Neuron (in vitro differentiated cells): ENCODE measurements around the gene RGS10.
"Not testable (repeated sequence)": the region's sequence is repeated elsewhere in the genome, so short reads cannot be mapped to it uniquely, and the experiment has no call there.

Experiments
- H2AFZ ChIP-seq: one replicate; pipeline ENCODE4 v1.6.1; 2013; ENCODE audit warnings: low read depth, mild to moderate bottlenecking, inconsistent platforms, low read length, moderate library complexity
- H3K27me3 ChIP-seq: one replicate; pipeline ENCODE4 v1.6.1; 2013; ENCODE audit warnings: low read length; ENCODE audit not compliant: insufficient read depth
- H3K36me3 ChIP-seq: one replicate; pipeline ENCODE4 v1.6.1; 2013; ENCODE audit warnings: low read length; ENCODE audit not compliant: insufficient read depth
- H3K4me1 ChIP-seq: one replicate; pipeline ENCODE4 v1.6.1; 2013; ENCODE audit warnings: low read length; ENCODE audit not compliant: insufficient read depth
- H3K4me3 ChIP-seq: 2 replicates; pipeline ENCODE4 v1.5.1; 2013; ENCODE audit warnings: mild to moderate bottlenecking, low read length, moderate library complexity
- H3K9me3 ChIP-seq: one replicate; pipeline ENCODE4 v1.6.1; 2013; ENCODE audit warnings: low read length

Gene RGS10

GRCh38 chr10:119478111-119478802 lies 64.3 kb downstream of the RGS10 start:
- no peaks in the 10 kb centered on the region for H3K36me3 ChIP-seq
- H3K4me1 ChIP-seq = peaks cover 4% of the 10 kb centered on the region
- peaks cover 10% of the 10 kb centered on the region for H3K27me3 ChIP-seq
- H3K4me3 ChIP-seq = no peak overlapping the region
- H2AFZ ChIP-seq = no peak overlapping the region
- no peaks in the 10 kb centered on the region for H3K9me3 ChIP-seq

DNA sequence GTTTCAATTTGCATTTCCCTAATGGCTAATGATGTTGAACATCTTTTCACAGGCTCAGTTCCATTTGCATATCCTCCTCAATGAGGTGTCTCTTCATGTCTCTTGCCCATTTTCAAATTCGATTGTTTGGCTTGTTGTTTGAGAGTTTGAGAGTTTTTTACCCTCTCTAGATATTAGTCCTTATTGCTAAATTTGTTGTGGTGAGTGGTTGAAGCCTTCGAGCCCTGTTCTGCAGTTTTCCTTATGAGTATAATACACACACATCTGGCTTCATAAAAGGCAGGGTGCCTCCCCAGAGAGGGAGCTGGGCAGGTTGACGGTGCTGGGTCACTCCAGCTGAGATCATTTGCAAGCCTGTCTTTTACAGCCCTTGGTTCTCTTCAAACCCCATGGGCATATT lies 65.1 kb downstream of the RGS10 start:
- no peaks in the 10 kb centered on the region for H3K9me3 ChIP-seq
- peaks cover 4% of the 10 kb centered on the region for H3K4me1 ChIP-seq
- no peak overlapping the region for H3K4me3 ChIP-seq
- peaks cover 10% of the 10 kb centered on the region for H3K27me3 ChIP-seq
- H2AFZ ChIP-seq = no peak overlapping the region
- H3K36me3 ChIP-seq = no peaks in the 10 kb centered on the region

GRCh38 chr10:119474606-119475005 lies 67.9 kb downstream of the RGS10 start:
- Histone ChIP-seq H3K4me3 (no peak overlapping the region), H3K9me3 (no peaks in the 10 kb centered on the region), H2AFZ (no peak overlapping the region), H3K36me3 (no peaks in the 10 kb centered on the region), H3K4me1 (peaks cover 4% of the 10 kb centered on the region), H3K27me3 (peaks cover 10% of the 10 kb centered on the region)

DNA sequence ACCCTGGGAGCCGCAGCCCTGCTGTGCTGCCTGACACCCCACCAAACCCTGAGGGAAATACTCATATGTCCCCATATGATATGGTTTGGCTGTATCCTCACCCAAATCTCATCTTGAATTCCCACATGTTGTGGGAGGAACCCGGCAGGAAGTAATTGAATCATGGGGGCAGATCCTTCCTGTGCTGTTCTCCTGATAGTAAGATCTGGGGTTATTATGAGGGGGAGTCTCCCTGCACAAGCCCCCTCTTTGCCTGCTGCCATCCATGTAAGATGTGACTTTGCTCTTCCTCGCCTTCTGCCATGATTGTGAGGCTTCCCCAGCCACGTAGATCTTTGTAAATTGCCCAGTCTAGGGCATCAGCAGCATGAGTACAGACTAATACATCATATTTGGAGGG lies 68.7 kb downstream of the RGS10 start:
- peaks cover 7% of the 10 kb centered on the region for H3K27me3 ChIP-seq
- no peak overlapping the region for H2AFZ ChIP-seq
- peaks cover 4% of the 10 kb centered on the region for H3K4me1 ChIP-seq
- no peak overlapping the region for H3K4me3 ChIP-seq
- H3K36me3 ChIP-seq = no peaks in the 10 kb centered on the region
- no peaks in the 10 kb centered on the region for H3K9me3 ChIP-seq

DNA sequence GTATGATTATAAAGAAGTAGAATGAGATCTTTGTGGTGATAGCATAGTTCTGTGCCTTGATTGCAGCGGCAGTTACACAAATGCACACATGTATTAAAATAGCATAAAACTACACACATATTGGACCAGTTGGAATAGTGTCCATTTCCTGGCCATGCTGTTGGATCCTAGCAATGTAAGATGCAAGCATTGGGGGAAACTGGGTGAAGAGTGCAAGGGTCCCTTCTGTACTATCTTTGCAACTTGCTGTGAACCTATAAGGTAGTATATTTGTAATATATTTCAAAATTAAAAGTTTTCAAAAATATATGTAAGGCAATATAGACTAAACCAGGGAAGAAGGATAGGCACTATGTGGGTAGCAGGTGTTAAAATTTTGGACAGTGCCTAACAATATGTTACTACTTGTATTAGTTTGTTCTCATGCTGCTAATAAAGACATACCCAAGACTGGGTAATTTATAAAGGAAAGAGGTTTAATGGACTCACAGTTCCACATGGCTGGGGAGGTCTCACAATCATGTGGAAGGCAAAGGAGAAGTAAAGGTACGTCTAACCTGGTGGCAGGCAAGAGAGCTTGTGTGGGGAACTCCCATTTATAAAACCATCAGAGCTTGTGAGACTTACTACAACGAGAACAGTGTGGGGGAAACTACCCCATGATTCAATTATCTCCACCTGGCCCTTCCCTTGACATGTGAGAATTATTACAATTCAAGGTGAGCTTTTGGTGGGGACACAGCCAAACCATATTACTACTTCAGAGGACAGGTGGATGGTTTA lies 71.4 kb downstream of the RGS10 start:
- Histone ChIP-seq H2AFZ (no peak overlapping the region), H3K4me1 (no peaks in the 10 kb centered on the region), H3K4me3 (no peak overlapping the region), H3K27me3 (peaks cover 8% of the 10 kb centered on the region), H3K9me3 (no peaks in the 10 kb centered on the region), H3K36me3 (no peaks in the 10 kb centered on the region)

DNA sequence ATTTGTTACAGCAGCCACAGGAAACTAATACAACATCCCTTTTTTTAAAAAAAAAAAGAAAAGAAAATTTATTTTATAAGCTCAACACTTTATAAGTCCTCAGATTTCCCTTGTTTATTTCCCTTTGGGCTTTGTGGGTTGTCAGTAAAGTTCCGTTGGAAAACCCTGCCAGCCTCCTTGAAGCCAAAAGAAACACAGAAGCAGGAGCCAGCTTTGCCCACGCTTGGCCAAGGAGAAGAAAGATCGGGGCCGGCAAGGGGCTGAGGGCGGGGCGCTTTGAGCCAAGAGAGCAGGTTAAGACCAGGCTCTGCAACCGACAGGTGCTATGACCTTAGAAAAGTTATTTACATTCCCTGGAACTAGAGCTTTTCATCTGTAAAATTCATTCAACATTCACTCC lies 72.7 kb downstream of the RGS10 start:
- Histone ChIP-seq H2AFZ (no peak overlapping the region), H3K36me3 (no peaks in the 10 kb centered on the region), H3K4me1 (no peaks in the 10 kb centered on the region), H3K9me3 (no peaks in the 10 kb centered on the region), H3K4me3 (no peak overlapping the region), H3K27me3 (peaks cover 8% of the 10 kb centered on the region)

DNA sequence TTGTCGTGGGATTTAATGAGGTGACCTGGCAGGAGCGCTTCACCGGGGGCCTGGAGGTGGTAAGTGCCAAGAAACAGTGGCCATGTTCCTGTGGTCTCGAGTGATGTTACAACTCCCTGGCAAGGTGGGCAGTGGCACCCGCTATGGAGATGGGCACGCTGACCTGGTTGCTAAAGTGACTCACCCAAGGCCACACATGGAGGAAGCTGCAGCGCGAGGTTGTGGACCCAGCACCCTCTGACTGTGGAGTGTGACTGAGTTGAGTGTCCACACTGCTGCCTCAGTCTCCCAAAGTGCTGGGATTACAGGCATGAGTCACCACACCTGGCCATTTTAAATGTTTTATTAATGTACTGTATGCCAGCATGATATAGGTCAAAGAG lies 73.2 kb downstream of the RGS10 start:
- Histone ChIP-seq H2AFZ (no peak overlapping the region), H3K27me3 (peaks cover 7% of the 10 kb centered on the region), H3K9me3 (no peaks in the 10 kb centered on the region), H3K4me1 (no peaks in the 10 kb centered on the region), H3K36me3 (no peaks in the 10 kb centered on the region), H3K4me3 (no peak overlapping the region)

GRCh38 chr10:119468542-119469324 lies 73.8 kb downstream of the RGS10 start:
- Histone ChIP-seq H3K36me3 (no peaks in the 10 kb centered on the region), H3K9me3 (no peaks in the 10 kb centered on the region), H3K4me1 (no peaks in the 10 kb centered on the region), H3K27me3 (peaks cover 7% of the 10 kb centered on the region), H3K4me3 (no peak overlapping the region), H2AFZ (no peak overlapping the region)

- H2AFZ ChIP-seq = no peak overlapping the region
- no peaks in the 10 kb centered on the region for H3K4me1 ChIP-seq
- H3K9me3 ChIP-seq = no peaks in the 10 kb centered on the region
- H3K4me3 ChIP-seq = no peak overlapping the region
- H3K27me3 ChIP-seq = peaks cover 7% of the 10 kb centered on the region
- no peaks in the 10 kb centered on the region for H3K36me3 ChIP-seq
Observed at GRCh38 chr10:119466655-119467054, 75.9 kb downstream of the RGS10 start.

GRCh38 chr10:119466076-119466475 lies 76.4 kb downstream of the RGS10 start:
- H3K27me3 ChIP-seq = peaks cover 7% of the 10 kb centered on the region
- no peaks in the 10 kb centered on the region for H3K36me3 ChIP-seq
- no peak overlapping the region for H3K4me3 ChIP-seq
- H2AFZ ChIP-seq = no peak overlapping the region
- H3K9me3 ChIP-seq = no peaks in the 10 kb centered on the region
- H3K4me1 ChIP-seq = no peaks in the 10 kb centered on the region

GRCh38 chr10:119465085-119465484 lies 77.4 kb downstream of the RGS10 start:
- no peak overlapping the region for H3K4me3 ChIP-seq
- no peaks in the 10 kb centered on the region for H3K9me3 ChIP-seq
- H3K36me3 ChIP-seq = no peaks in the 10 kb centered on the region
- no peaks in the 10 kb centered on the region for H3K4me1 ChIP-seq
- H3K27me3 ChIP-seq = peaks cover 7% of the 10 kb centered on the region
- H2AFZ ChIP-seq = no peak overlapping the region

GRCh38 chr10:119463195-119463594 lies 79.3 kb downstream of the RGS10 start:
- H2AFZ ChIP-seq, H3K4me1 ChIP-seq, H3K9me3 ChIP-seq, H3K36me3 ChIP-seq, H3K4me3 ChIP-seq, H3K27me3 ChIP-seq: not testable (repeated sequence)

DNA sequence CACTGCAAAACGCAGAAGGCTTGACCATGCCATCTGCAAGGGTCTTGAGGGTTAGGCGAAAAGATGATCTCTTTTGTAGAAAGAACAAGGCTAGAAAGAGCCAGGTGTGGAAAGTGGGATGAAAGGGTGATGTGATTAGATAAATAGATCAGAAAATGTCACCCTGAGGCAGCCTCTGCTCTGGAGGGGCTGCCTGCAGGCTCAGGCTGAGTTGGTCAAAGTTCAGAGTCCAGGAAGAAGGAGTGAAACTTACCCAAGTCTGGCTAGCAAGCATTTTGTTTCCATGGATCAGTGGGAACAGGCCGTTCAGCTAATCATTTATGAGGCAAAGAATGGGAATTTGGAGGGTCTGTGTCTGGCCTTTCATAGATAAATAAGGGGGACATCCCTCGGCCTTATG lies 79.7 kb downstream of the RGS10 start:
- H3K4me1 ChIP-seq = no peaks in the 10 kb centered on the region
- H3K4me3 ChIP-seq = no peak overlapping the region
- H2AFZ ChIP-seq = no peak overlapping the region
- H3K27me3 ChIP-seq = peaks cover 7% of the 10 kb centered on the region
- H3K9me3 ChIP-seq = no peaks in the 10 kb centered on the region
- no peaks in the 10 kb centered on the region for H3K36me3 ChIP-seq
